Retina (tissue), 1 donor: ENCODE measurements around the gene RXRA.
"Not testable (repeated sequence)": the region's sequence is repeated elsewhere in the genome, so short reads cannot be mapped to it uniquely, and the experiment has no call there.

Experiments used
- DNase-seq: peaks from one replicate; pipeline ENCODE4 v3.0.0-alpha.2; 2016

RXRA gene

GRCh38 chr9:134294153-134295071 lies 31.8 kb upstream of the RXRA start:
- peak; percentile 72 for DNase-seq

DNA sequence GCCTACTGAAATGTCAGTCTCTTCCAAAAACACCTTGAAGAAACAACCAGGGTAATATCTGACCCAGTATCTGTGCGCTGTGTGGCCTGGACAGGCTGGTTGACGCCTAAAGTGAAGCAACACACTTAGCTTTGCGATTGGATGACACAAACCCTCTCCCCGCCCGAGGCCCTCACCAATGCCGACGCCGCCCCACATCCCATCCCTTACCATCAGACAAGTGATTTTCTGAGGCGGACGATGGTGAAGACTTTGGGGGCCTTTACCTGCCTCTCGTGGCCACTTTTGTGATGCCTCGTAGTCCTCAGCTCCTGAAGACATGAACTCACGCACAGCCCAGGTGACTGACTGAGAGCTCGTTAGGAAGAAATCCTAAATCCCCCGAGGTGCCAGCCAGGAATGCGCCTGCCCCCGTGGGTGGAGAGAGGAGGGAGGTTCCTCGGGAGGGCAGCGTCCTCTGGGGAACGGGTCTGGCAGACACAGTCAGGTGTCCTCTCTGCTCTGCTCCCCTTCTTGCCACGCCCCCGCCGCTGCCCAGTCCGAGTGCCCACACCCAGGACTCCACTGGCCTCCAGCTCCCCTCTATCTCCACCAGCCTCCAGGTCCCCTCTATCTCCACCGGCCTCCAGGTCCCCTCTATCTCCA lies 31.0 kb upstream of the RXRA start:
- DNase-seq = no peak

DNA sequence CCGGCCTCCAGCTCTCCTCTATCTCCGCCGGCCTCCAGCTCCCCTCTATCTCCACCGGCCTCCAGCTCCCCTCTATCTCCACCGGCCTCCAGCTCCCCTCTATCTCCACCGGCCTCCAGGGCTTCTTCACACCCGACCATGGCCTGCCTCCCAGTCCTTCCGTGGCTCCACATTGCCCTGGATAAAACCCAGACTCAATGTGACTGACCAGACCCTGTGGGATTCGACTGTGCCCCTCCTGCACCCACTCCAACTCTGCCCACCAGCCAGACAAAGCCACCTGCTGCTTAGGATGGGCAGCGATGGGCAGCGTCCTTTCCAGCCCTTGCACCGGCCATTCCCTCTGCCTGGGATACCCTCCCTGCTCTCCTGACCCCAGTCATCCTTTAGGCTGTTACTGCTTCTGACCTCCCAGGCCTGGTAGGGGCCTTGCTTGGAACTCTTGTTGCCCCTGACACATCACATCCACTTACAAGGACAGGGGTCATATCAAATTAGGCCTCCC lies 30.5 kb upstream of the RXRA start:
- DNase-seq = no peak

DNA sequence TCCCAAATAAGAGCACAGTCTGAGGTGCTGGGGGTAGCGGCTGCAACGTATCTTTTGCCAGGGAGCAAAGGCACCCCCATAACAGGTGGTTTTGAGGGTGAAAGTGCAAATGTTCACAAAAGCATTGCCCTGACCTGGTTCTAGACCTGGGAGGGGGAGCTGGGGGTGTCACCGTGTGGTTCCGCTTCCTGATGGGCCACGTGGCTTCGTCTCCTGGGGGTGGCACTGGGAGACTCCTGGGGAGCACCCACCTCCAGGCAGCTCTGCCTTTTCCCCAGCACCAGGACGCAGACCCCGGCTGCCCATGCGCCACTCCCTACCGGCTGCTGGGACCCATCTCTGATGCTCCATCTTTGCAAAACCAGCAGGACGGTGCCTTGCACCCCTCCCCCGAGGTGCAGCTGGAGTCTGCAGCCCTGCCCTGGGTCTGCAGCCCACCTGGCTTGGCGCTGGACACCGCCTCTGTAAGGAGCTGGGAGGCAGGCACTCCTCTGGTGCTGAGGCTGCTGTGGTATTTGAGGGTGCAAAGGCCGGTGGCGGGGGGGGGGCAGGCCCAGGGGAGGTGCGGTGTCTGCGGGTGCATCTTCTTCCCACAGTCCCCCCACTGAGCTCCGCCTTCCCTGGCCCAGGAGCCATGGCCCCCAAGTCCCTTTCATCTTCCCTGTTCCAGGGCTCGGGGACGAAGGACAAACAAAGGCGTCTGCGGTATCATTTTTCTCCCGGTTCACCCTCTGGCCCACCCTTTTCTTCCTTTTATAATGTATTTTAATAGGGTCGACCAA lies 29.8 kb upstream of the RXRA start:
- DNase-seq = no peak

DNA sequence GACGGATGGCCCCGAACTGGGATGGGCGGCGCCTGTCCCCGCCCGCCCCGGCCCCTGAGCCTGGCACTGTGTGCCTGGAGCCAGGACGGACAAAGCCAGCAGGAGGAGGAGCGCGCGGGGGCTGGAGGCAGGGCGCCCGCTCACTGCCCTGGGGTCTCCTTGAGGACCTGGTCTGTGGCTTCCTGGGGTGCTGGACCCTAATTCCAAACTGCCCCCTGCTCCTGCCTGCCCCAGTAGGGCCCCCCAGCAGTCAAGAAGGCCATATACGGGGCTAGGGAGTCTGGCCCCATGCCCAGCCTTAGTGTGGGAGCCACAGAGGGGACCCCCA lies 29.2 kb upstream of the RXRA start:
- DNase-seq = no peak

- no peak for DNase-seq
These were observed 28.7 kb upstream of the RXRA start for GRCh38 chr9:134297576-134297975.

- no peak for DNase-seq
These were observed 28.3 kb upstream of the RXRA start for GRCh38 chr9:134298000-134298399.

DNA sequence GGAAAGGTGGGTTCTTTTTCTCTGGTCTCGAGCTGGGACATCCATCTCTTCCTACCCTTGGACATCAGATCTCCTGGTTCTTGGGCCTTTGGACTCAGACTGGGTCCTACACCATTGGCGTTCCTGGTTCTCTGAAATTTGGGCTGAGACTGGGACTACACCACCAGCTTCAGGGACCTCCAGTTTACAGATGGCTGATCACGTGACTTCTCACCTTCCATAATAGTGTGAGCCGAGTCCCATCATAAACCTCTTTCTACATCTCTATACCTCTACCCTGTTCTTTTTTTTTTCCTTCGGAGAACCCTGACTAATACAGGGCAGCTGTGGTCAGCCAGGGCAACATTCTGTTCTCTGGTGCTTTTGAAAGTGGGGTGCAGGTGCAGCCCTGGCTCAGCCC lies 27.2 kb upstream of the RXRA start:
- DNase-seq = no peak

DNA sequence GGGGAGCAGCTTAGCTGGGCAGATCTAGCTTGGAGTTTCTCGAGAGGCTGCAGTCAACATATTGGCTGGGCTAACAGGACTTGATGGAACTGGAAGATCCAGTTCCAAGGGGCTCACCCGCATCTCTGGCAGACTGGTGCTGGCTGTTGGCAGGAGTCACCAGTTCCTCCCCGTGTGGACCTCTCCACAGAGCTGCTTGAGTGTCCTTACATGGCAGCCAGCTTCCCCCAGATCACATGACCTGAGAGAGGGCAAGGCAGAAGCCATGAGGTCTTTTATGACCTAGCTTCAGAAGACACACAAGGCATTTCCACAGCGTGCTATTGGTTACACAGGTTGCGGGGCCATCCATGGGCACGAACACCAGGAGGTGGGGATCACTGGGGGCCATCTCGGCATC lies 26.4 kb upstream of the RXRA start:
- DNase-seq = no peak

DNA sequence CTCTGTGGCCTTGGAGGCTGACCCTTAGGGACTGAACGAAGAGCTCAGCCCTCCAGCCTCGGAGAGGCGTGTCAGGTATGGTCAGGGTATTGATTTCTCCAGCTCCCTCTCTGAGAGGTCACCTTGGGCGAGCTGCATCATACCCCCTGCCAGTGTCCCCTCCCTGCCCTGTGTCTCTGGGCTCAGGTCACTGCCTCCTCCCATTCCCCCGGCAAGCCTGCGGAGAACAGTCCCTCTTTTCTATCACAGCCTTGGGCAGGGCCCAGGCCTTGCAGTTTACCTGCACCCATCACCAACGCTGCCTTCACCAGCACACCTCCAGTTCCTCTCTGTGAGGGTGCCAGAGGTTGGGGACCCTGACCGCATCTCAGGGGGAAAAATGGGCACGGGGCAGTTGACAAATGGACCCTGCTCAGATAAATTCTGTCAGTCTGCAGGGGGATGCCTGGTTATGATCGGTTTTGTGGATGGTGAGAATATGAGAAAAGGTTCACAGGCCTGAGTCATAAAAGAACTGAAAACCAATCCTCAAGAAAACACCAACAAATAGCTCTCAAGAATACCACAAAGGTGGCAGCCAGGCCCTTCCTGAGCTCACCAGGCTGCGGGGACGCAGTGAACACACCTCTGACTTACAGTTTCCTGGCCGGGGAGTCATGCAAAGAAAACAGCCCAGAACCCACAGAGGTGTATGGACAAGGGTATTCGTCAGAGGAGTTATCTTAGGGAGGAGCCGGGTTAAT lies 24.7 kb upstream of the RXRA start:
- DNase-seq = no peak

DNA sequence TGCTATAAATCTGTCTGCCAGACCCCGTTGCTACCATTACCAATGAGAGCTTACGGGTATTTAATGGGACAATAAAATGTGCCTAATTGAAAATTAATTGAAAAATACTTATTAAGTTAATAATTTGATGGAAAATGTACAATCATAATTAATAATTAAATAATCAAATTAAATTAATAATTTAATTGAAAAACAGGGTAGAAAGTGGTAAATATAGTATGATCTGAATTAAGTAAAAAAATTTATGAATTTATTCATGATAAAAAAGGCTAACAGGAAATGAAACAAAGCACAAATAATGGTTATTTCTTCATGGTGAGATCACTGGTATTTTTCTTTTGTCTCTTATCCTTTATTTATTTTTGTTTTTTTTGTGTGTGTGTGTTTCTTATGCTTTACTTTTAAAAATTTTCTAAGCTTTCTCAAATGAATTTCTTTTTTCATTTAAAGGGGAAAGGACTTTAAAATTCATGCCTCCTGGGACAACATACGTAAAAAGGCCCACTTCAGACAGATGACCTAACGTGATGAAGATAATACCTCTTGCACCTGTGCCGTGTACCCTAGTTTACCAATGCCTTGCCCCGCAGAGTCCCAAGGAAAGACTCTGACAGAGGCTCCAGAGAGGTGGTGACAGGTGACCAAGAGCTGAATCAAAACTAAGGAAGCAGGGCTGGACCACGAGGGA lies 24.0 kb upstream of the RXRA start:
- no peak for DNase-seq

DNA sequence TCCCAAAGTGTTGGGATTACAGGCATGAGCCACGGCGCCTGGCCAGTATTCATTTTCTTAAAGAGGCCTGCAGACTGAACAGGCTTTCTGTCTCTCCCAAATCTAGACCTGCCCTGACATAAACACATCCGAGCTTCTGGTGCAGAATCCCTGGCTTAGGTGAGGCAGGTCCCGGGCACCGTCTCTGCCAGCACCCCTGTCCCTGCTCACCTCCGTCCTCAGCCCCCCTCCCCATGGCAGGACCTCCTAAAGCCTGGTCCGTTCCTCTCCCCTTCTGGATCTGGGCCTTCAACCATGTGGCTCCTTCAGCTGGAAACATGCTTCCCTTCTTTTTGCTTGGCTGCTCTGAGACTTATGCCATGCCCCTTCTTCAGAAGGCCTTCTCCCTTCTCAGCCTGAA lies 22.7 kb upstream of the RXRA start:
- DNase-seq = no peak

- no peak for DNase-seq
These were observed 22.0 kb upstream of the RXRA start for GRCh38 chr9:134304261-134304660.

DNA sequence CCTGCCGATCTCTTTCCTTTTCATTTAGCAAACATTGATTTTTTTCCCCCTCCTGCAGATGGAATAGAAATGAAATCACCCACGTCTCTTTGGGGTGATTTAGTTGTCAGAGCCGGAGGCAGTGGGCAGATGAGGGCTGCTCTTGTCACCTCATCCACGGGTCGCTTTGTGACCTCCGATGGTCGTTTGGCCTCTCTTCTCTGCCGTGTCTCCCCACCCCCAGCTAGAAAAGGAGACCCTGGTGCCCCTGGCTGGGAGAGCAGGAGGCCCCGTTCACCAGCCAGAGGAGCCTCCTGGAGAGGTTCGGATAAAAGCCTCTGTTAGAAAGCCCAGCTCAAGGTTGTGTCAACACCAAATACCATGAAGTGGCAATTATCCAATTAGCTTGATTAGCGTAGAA lies 21.6 kb upstream of the RXRA start:
- no peak for DNase-seq

DNA sequence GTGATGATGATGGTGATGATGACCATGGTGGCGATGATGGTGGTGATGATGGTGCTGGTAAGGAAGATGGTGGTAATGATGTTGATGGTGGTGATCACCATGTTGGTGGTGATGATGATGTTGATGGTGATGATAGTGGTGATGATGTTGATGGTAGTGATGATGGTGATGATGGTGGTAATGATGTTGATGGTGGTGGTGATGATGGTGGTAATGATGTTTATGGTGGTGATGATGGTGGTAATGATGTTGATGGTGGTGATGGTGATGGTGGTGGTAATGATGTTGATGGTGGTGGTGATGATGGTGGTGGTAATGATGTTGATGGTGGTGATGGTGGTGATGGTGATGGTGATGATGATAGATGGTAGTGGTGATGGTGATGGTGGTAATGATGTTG lies 20.7 kb upstream of the RXRA start:
- DNase-seq = no peak

DNA sequence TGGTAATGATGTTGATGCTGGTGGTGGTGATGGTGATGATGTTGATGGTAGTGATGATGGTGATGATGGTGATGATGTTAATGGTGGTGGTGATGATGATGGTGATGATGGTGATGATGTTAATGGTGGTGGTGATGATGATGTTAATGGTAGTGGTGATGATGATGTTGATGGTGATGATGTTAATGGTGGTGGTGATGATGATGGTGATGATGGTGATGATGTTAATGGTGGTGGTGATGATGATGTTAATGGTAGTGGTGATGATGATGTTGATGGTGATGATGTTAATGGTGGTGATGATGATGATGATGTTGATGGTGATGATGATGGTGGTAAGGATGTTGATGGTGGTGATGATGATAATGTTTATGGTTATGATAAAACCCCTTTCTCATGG lies 20.2 kb upstream of the RXRA start:
- DNase-seq = not testable (repeated sequence)

GRCh38 chr9:134306636-134307600 lies 19.3 kb upstream of the RXRA start:
- DNase-seq = no peak

- no peak for DNase-seq
These were observed 18.3 kb upstream of the RXRA start for GRCh38 chr9:134307674-134308638.

DNA sequence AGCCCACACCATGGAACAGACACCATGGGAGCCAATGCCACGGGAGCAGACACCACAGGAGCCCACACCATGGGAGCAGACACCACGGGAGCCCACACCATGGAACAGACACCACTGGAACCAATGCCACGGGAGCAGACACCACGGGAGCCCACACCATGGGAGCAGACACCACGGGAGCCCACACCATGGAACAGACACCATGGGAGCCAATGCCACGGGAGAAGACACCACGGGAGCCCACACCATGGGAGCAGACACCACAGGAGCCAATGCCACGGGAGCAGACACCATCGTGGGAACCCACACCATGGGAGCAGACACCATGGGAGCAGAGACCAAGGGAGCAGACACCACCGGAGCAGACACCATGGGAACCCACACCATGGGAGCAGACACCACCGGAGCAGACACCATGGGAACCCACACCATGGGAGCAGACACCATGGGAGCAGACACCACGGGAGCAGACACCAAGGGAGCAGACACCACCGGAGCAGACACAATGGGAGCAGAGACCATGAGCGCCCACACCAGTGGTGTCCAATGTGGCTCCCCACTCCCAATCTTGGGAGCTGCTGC lies 17.5 kb upstream of the RXRA start:
- not testable (repeated sequence) for DNase-seq
